Parathyroid adenoma (tissue), 2 donors: Measurements from ENCODE around the gene ARHGAP35.
"Not testable (repeated sequence)": the region's sequence is repeated elsewhere in the genome, so short reads cannot be mapped to it uniquely, and the experiment has no call there.

Experiments used
- H2AFZ ChIP-seq: fragments of 300-600 bp; sonication (generic); one replicate; pipeline ENCODE4 v1.7.0; 2017; ENCODE audit warnings: antibody characterized with exemption, mild to moderate bottlenecking
- H3K27ac ChIP-seq: fragments of 300-600 bp; sonication (generic); one replicate; pipeline ENCODE4 v1.7.0; 2017
- H3K27me3 ChIP-seq: fragments of 300-600 bp; sonication (generic); one replicate; pipeline ENCODE4 v1.7.0; 2017; ENCODE audit warnings: low read length; ENCODE audit not compliant: control insufficient read depth, insufficient read depth
- H3K36me3 ChIP-seq: fragments of 300-600 bp; sonication (generic); one replicate; pipeline ENCODE4 v1.7.0; 2017; ENCODE audit warnings: low read length; ENCODE audit not compliant: control insufficient read depth, insufficient read depth
- H3K4me1 ChIP-seq: fragments of 300-600 bp; sonication (generic); one replicate; pipeline ENCODE4 v1.7.0; 2017; ENCODE audit warnings: control low read depth
- H3K4me2 ChIP-seq: fragments of 300-600 bp; sonication (generic); one replicate; pipeline ENCODE4 v1.7.0; 2017; ENCODE audit warnings: low read length
- H3K4me3 ChIP-seq: fragments of 300-600 bp; sonication (generic); one replicate; pipeline ENCODE4 v1.7.0; 2017; ENCODE audit warnings: low read depth, low read length
- H3K79me2 ChIP-seq: fragments of 300-600 bp; sonication (generic); one replicate; pipeline ENCODE4 v1.7.0; 2017; ENCODE audit warnings: control low read depth
- H3K9ac ChIP-seq: fragments of 300-600 bp; sonication (generic); one replicate; pipeline ENCODE4 v1.7.0; 2017; ENCODE audit warnings: mild to moderate bottlenecking
- H3K9me3 ChIP-seq: fragments of 300-600 bp; sonication (generic); one replicate; pipeline ENCODE4 v1.7.0; 2017; ENCODE audit warnings: low read length; ENCODE audit not compliant: control insufficient read depth
- CTCF ChIP-seq: fragments of 300-600 bp; sonication (generic); IDR thresholded peaks from one replicate; pipeline ENCODE4 v1.7.0; 2017; ENCODE audit warnings: antibody characterized with exemption, mild to moderate bottlenecking
- donor health status: primary hyperparathyroidism.

Gene ARHGAP35

GRCh38 chr19:46849610-46850009 lies 11.2 kb upstream of the ARHGAP35 start:
- Histone ChIP-seq H3K4me1 (peaks cover 7% of the 10 kb centered on the region), H3K27me3 (no peaks in the 10 kb centered on the region), H3K36me3 (no peaks in the 10 kb centered on the region), H3K4me2 (peak overlapping the region; percentile 81), H3K9me3 (no peaks in the 10 kb centered on the region), H3K79me2 (peaks cover 7% of the 10 kb centered on the region), H3K9ac (no peak overlapping the region), H2AFZ (peak overlapping the region; percentile 74), H3K4me3 (peak overlapping the region; percentile 91), H3K27ac (peak overlapping the region; percentile 45)
- TF ChIP-seq CTCF: no peak

GRCh38 chr19:46850228-46851203 lies 10.3 kb upstream of the ARHGAP35 start, which contains the start of gene AP2S1:
TSS of gene AP2S1 (minus strand) at chr19:46850846. CDS start at chr19:46850766, 80 bp downstream.
- peaks cover 7% of the 10 kb centered on the region for H3K4me1 ChIP-seq
- peak within 1 kb of the TSS; percentile 74 for H2AFZ ChIP-seq
- H3K27ac ChIP-seq: peak within 1 kb of the TSS; percentile 45
- H3K27me3 ChIP-seq: no peaks in the 10 kb centered on the region
- no peak for TF ChIP-seq CTCF
- peak within 1 kb of the TSS; percentile 15 for H3K9ac ChIP-seq
- no peaks in the 10 kb centered on the region for H3K9me3 ChIP-seq
- no peaks in the 10 kb centered on the region for H3K36me3 ChIP-seq
- peaks cover 7% of the 10 kb centered on the region for H3K79me2 ChIP-seq
- H3K4me2 ChIP-seq: peak within 1 kb of the TSS; percentile 81
- peak within 1 kb of the TSS; percentile 91 for H3K4me3 ChIP-seq

GRCh38 chr19:46852830-46853229 lies 8.0 kb upstream of the ARHGAP35 start:
- Histone ChIP-seq H3K9ac (no peak overlapping the region), H3K36me3 (no peaks in the 10 kb centered on the region), H3K4me3 (no peak overlapping the region), H3K4me2 (no peak overlapping the region), H2AFZ (no peak overlapping the region), H3K27me3 (no peaks in the 10 kb centered on the region), H3K9me3 (no peaks in the 10 kb centered on the region), H3K27ac (no peak overlapping the region), H3K4me1 (peaks cover 9% of the 10 kb centered on the region), H3K79me2 (peaks cover 7% of the 10 kb centered on the region)
- TF ChIP-seq CTCF: no peak

- not testable (repeated sequence) for H3K4me3 ChIP-seq, H3K4me2 ChIP-seq, H3K27me3 ChIP-seq, H3K9ac ChIP-seq, H3K79me2 ChIP-seq, H3K27ac ChIP-seq, H3K9me3 ChIP-seq, H3K36me3 ChIP-seq, H3K4me1 ChIP-seq, H2AFZ ChIP-seq
These were observed 6.1 kb upstream of the ARHGAP35 start for GRCh38 chr19:46854698-46855097.

- Histone ChIP-seq H3K4me3 (no peak overlapping the region), H2AFZ (peak overlapping the region; percentile 93), H3K27me3 (no peaks in the 10 kb centered on the region), H3K4me1 (peaks cover 6% of the 10 kb centered on the region), H3K36me3 (no peaks in the 10 kb centered on the region), H3K4me2 (peak overlapping the region; percentile 44), H3K9me3 (no peaks in the 10 kb centered on the region), H3K27ac (peak overlapping the region; percentile 66), H3K79me2 (no peaks in the 10 kb centered on the region), H3K9ac (no peak overlapping the region)
- TF ChIP-seq CTCF: peak; percentile 82
These were observed 4.5 kb upstream of the ARHGAP35 start for GRCh38 chr19:46856062-46857022.
